Natural killer cell (primary cell): ENCODE data around the gene COL23A1. TPM values are rescaled to one million over a fixed set of nuclear protein-coding genes. Genes with fewer than 3 reads are reported as not detected.

Experiments
- ATAC-seq, 3 donors: fragments of 150-1000 bp in 2 of 3; fragments of 200-7000 bp in 1 of 3; cut with Tn5 transposase; 1 replicate in 1 of 3; 2 replicates in 2 of 3; pipeline ENCODE4 v1.10.0; 2021; ENCODE audit warnings: mild to moderate bottlenecking in 2 of 3, moderate library complexity in 2 of 3
- DNase-seq, 2 donors: peaks; one replicate each; pipeline versions ENCODE4 v3.0.0 to v3.0.0-alpha.2; 2013 to 2021; ENCODE audit warnings: mixed read lengths in 1 of 2
- H3K27ac ChIP-seq: one replicate; pipeline ENCODE4 v1.5.1; 2013; ENCODE audit warnings: mild to moderate bottlenecking, low read length
- H3K27me3 ChIP-seq: one replicate; pipeline ENCODE4 v1.6.1; 2013; ENCODE audit warnings: low read length; ENCODE audit not compliant: control insufficient read depth, insufficient read depth
- H3K36me3 ChIP-seq: one replicate; pipeline ENCODE4 v1.6.1; 2013; ENCODE audit warnings: low read length; ENCODE audit not compliant: control insufficient read depth, insufficient read depth
- H3K4me1 ChIP-seq: one replicate; pipeline ENCODE4 v1.6.1; 2013; ENCODE audit warnings: low read length; ENCODE audit not compliant: control insufficient read depth, insufficient read depth
- H3K4me3 ChIP-seq: one replicate; pipeline ENCODE4 v1.5.1; 2013; ENCODE audit warnings: low read length
- H3K9me3 ChIP-seq: one replicate; pipeline ENCODE4 v1.6.1; 2013; ENCODE audit warnings: low read length; ENCODE audit not compliant: control insufficient read depth, insufficient read depth
- H3K27ac Mint-ChIP-seq, 2 donors: one replicate each; pipeline ENCODE4 v1.8.0; 2022; ENCODE audit warnings: mild to moderate bottlenecking in 2 of 2, mixed read lengths in 2 of 2, moderate library complexity in 1 of 2
- H3K27me3 Mint-ChIP-seq, 2 donors: one replicate each; pipeline ENCODE4 v1.8.0; 2022; ENCODE audit warnings: low read depth in 2 of 2, mixed read lengths in 2 of 2
- H3K36me3 Mint-ChIP-seq: one replicate; pipeline ENCODE4 v1.8.0; 2022; ENCODE audit warnings: mixed read lengths
- H3K4me1 Mint-ChIP-seq, 2 donors: one replicate each; pipeline ENCODE4 v1.8.0; 2022; ENCODE audit warnings: mixed read lengths in 2 of 2
- H3K4me3 Mint-ChIP-seq: one replicate; pipeline ENCODE4 v1.8.0; 2022; ENCODE audit warnings: mild to moderate bottlenecking, moderate library complexity, mixed read lengths
- H3K9me3 Mint-ChIP-seq, 2 donors: one replicate each; pipeline ENCODE4 v1.8.0; 2022; ENCODE audit warnings: mixed read lengths in 2 of 2
- CTCF ChIP-seq: fragments of 200-600 bp; IDR thresholded peaks from one replicate; pipeline ENCODE4 v1.8.0; 2022; ENCODE audit warnings: antibody characterized with exemption
- WGBS: methylation state at CpG from one replicate; pipeline ENCODE4 v1.1.7; 2013; ENCODE audit warnings: missing lambda C conversion rate; ENCODE audit not compliant: insufficient coverage; 5-methylcytosine and 5-hydroxymethylcytosine counted together
- intact Hi-C: fragments of 100-400 bp; cut with micrococcal nuclease; formaldehyde crosslinking; loops from one replicate; pipeline ENCODE4 v1.14.2; 2022
- total RNA-seq, 4 donors: library from RNA; stranded (reverse); fragments of 120-200 nt in 1 of 4; gene quantifications; one replicate each; pipeline versions ENCODE4 v1.2.3 to v1.2.4, GENCODE V29; 2013 to 2022

The COL23A1 gene
- total RNA-seq, 3 donors from 2014 or later (not counting 1 experiment from before 2014, with no cell fraction given) = 0.15 TPM; not detected in 2

GRCh38 chr5:178223828-178224335 is 366.3 kb downstream of the COL23A1 start:
- H3K27ac ChIP-seq = no peak overlapping the region
- no peaks in the 10 kb centered on the region for H3K27me3 ChIP-seq
- no peak overlapping the region for H3K4me3 ChIP-seq
- ATAC-seq (no peak), DNase-seq (no peak)
- intact Hi-C loops = no loop called here
- no peaks in the 10 kb centered on the region for H3K4me1 ChIP-seq
- H3K36me3 Mint-ChIP-seq = peaks cover 12% of the 10 kb centered on the region
- H3K27me3 Mint-ChIP-seq = no peaks in the 10 kb centered on the region
- no peak overlapping the region for H3K4me3 Mint-ChIP-seq
- H3K36me3 ChIP-seq = peaks cover 48% of the 10 kb centered on the region
- TF ChIP-seq CTCF = no peak
- no peak overlapping the region for H3K27ac Mint-ChIP-seq
- peaks cover 42 to 73% of the 10 kb centered on the region in 2 donors for H3K4me1 Mint-ChIP-seq
- no peaks in the 10 kb centered on the region for H3K9me3 ChIP-seq
- 94% methylated on average over 13 of the region's 13 CpGs for WGBS
- H3K9me3 Mint-ChIP-seq = no peaks in the 10 kb centered on the region

DNA sequence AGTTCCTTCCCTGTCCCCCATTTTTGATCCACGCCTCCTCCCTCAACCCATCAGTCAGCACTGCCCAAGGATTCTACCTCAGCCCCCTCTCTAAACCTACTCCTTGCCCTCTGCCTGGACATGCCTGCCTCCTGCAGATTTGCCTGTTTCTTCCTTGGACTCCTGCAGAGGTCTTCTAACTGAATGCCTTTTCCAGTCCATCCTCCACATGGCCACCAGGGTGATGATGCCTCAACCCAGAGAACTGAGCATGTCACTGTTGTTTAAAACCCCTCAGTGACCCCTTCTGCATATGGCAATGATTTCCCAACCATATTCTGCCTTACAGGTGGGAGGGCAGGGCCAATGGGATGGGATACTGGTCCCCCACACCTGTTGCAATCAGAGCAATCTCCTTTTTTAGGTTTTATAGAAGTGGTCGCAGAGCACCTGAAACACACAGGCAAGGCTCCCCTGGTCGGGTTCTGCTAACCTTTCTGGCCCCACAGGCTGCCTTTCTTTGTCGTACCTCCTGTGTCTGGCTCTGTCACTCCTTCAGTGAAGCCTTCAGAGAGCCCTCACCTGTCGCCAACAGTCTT is 366.9 kb downstream of the COL23A1 start:
- Histone ChIP-seq H3K4me1 (no peaks in the 10 kb centered on the region), H3K27me3 (no peaks in the 10 kb centered on the region), H3K4me3 (no peak overlapping the region), H3K9me3 (no peaks in the 10 kb centered on the region), H3K27ac (no peak overlapping the region), H3K36me3 (peaks cover 50% of the 10 kb centered on the region)
- Mint-ChIP-seq H3K27ac (peak overlapping the region in 1 of 2 donors; percentile 47), H3K9me3 (no peaks in the 10 kb centered on the region), H3K36me3 (peaks cover 12% of the 10 kb centered on the region), H3K4me1 (peaks cover 42 to 73% of the 10 kb centered on the region in 2 donors), H3K4me3 (no peak overlapping the region), H3K27me3 (no peaks in the 10 kb centered on the region)
- 96% methylated on average over 5 of the region's 5 CpGs for WGBS
- intact Hi-C loops = no loop called here
- no peak for DNase-seq
- no peak for TF ChIP-seq CTCF
- ATAC-seq = no peak

- peaks cover 42% of the 10 kb centered on the region for H3K36me3 ChIP-seq
- H3K27ac Mint-ChIP-seq = peak overlapping the region in 1 of 2 donors; percentile 78
- ATAC-seq = no peak
- H3K27me3 ChIP-seq = no peaks in the 10 kb centered on the region
- TF ChIP-seq CTCF = no peak
- no peaks in the 10 kb centered on the region for H3K4me1 ChIP-seq
- no peak overlapping the region for H3K27ac ChIP-seq
- intact Hi-C loops = no loop called here
- no peaks in the 10 kb centered on the region for H3K9me3 ChIP-seq
- no peak overlapping the region for H3K4me3 Mint-ChIP-seq
- H3K4me3 ChIP-seq = no peak overlapping the region
- 98% methylated on average over 15 of the region's 15 CpGs for WGBS
- peaks cover 35 to 63% of the 10 kb centered on the region in 2 donors for H3K4me1 Mint-ChIP-seq
- H3K27me3 Mint-ChIP-seq = no peaks in the 10 kb centered on the region
- H3K36me3 Mint-ChIP-seq = peaks cover 4% of the 10 kb centered on the region
- DNase-seq = no peak
- H3K9me3 Mint-ChIP-seq = no peaks in the 10 kb centered on the region
Measured at GRCh38 chr5:178222292-178222691, 367.9 kb downstream of the COL23A1 start.

DNA sequence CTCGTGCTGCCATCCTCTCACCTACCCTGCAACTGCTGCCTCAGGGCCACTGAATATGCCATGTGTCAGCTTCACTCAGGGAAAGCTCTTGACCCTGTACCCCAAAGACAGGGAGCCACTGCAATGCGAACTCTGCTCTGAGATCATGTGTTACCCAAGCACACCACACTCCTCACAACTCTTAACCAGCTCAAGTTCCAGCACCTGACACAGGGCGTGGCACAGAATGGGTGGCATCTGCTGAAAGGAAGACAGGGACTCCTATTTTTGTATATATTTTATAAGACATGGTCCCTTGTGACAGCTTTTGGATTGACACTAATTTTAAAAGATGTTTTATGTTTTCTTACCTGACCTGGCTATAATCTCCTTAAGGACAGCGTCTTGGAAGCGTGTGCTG is 368.3 kb downstream of the COL23A1 start:
- Mint-ChIP-seq H3K27me3 (no peaks in the 10 kb centered on the region), H3K36me3 (no peaks in the 10 kb centered on the region)
- no peak for TF ChIP-seq CTCF

More for the DNA sequence above, 368.3 kb downstream of the COL23A1 start:
- H3K4me1 Mint-ChIP-seq = peaks cover 32 to 58% of the 10 kb centered on the region in 2 donors
- peaks cover 43% of the 10 kb centered on the region for H3K36me3 ChIP-seq
- H3K4me3 ChIP-seq = no peak overlapping the region
- WGBS = 96% methylated on average over 4 of the region's 5 CpGs
- ATAC-seq (peak in 1 of 3 donors; percentile 13), DNase-seq (no peak)
- H3K27ac ChIP-seq = no peak overlapping the region
- H3K27me3 ChIP-seq = no peaks in the 10 kb centered on the region
- H3K9me3 ChIP-seq = no peaks in the 10 kb centered on the region
- no peak overlapping the region for H3K4me3 Mint-ChIP-seq
- H3K4me1 ChIP-seq = no peaks in the 10 kb centered on the region
- intact Hi-C loops = no loop called here
- H3K27ac Mint-ChIP-seq = peak overlapping the region; percentile 70 to 78
- no peaks in the 10 kb centered on the region for H3K9me3 Mint-ChIP-seq
